ENCODE results near the gene PPIB. TPM values are rescaled to one million over a fixed set of nuclear protein-coding genes. Genes with fewer than 3 reads are reported as not detected.

PPIB gene
- total RNA-seq, 4 donors from 2014 or later: 110 to 227 (median 214) TPM

DNA sequence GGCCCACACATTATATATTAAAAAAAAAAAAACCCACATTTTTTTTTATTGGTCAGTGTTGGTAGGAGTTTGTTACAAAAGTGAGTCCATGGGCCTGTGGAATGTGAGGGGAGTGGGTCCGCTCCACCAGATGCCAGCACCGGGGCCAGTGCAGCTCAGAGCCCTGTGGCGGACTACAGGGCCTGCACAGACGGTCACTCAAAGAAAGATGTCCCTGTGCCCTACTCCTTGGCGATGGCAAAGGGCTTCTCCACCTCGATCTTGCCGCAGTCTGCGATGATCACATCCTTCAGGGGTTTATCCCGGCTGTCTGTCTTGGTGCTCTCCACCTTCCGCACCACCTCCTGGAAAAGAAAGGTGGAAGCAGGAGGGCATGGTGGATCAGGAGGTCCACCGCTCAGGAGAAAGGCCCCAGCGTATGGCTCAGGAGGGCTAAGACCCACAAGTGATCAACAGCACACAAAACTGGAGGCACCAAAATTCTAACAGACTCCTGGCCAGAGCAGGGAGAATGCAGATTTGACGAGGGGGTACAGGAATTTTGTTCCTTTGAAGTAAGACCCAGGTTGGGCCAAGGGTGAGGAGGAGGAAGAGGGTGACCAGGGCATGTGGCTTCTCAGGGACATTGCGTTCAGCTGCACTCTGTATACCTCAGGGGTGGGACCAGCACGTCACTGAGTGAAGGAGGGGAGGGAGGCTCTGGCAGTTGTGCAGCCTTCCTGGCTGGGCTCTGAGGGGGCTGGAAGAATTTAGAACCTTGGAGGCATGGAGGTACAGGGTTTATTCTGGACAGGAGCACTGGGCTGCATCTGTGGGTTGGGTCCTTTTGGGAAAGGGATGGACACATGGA is 6.8 kb downstream of the PPIB start:
- WGBS: 83% methylated on average over 14 of the region's 15 CpGs
- TF ChIP-seq POLR2AphosphoS5 (IDR thresholded peaks at IDR 0.05) (no peak), EP300 (IDR thresholded peaks at IDR 0.05) (no peak), POLR2A (IDR thresholded peaks at IDR 0.05; ENCODE audit: low read depth) (no peak)
- TF ChIP-seq, protein P1, sequence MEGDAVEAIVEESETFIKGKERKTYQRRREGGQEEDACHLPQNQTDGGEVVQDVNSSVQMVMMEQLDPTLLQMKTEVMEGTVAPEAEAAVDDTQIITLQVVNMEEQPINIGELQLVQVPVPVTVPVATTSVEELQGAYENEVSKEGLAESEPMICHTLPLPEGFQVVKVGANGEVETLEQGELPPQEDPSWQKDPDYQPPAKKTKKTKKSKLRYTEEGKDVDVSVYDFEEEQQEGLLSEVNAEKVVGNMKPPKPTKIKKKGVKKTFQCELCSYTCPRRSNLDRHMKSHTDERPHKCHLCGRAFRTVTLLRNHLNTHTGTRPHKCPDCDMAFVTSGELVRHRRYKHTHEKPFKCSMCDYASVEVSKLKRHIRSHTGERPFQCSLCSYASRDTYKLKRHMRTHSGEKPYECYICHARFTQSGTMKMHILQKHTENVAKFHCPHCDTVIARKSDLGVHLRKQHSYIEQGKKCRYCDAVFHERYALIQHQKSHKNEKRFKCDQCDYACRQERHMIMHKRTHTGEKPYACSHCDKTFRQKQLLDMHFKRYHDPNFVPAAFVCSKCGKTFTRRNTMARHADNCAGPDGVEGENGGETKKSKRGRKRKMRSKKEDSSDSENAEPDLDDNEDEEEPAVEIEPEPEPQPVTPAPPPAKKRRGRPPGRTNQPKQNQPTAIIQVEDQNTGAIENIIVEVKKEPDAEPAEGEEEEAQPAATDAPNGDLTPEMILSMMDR (IDR thresholded peaks at IDR 0.05): no peak
- peaks cover 6 to 23% (median 17%) of the 10 kb centered on the region in 4 donors for H3K27me3 ChIP-seq
- no peaks in the 10 kb centered on the region for H3K9me3 ChIP-seq
- no peak overlapping the region for H3K27ac ChIP-seq (replicated peaks in 1 of 4)
- peaks cover 64 to 77% (median 65%) of the 10 kb centered on the region in 4 donors for H3K4me1 ChIP-seq
- peaks cover 62 to 70% (median 68%) of the 10 kb centered on the region in 4 donors for H3K36me3 ChIP-seq
- DNase-seq (ENCODE audit: extremely low spot score): no peak
- intact Hi-C loops (cut with DNase I): no loop called here
- H3K4me3 ChIP-seq: no peak overlapping the region

DNA sequence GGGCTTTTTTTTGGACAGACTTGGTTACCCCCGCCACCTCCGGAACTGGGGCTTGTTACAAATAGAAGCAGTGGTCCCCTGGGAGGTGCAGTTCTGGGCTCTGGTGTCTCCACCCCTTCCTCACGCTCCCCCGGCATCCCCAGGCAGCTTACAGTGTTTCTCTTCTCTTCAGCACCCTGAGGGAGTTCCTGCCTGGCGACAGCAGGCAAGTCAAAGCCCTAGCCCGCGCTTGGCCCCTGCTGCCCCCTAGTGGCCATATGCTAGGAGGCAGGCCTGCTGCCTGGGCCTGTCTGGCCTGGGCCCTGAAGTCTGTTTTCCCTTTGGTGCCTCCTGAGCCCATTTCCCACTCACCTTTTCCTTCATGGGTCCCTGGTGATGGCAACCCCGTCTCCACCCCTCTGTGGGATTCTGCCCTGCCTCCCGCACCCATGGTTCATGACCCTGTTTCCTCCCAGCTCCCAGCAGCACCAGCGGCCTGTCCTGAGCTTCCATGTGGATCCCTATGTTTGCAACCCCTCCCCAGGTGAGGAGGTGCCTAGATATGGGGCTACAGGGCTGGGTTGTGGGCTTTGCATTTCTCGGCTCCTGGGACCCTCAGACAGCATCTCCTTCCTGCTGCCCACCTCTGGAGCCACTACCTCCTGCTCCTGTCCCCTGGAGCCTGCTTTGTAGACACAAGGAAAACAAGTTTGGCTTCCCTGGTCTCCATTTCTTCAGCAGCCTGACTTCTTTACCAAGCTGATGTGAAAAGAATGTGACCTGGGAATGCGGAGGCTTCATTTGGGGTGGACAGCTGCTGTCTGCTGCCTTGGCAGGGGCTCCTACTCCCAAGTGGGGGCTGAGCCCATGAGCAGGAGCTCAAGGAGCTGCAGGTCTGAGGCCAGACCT is 9.1 kb downstream of the PPIB start:
- TF ChIP-seq POLR2A (IDR thresholded peaks at IDR 0.05; ENCODE audit: low read depth) (no peak), POLR2AphosphoS5 (IDR thresholded peaks at IDR 0.05) (peak; percentile 47 to 56), EP300 (IDR thresholded peaks at IDR 0.05) (no peak)
- TF ChIP-seq, protein P1 (IDR thresholded peaks at IDR 0.05): peak in 2 of 3 experiments; percentile 92 to 95
- Histone ChIP-seq H3K9me3 (no peaks in the 10 kb centered on the region), H3K4me3 (peak overlapping the region in 1 of 4 donors; percentile 1), H3K27me3 (peaks cover 6 to 33% (median 18%) of the 10 kb centered on the region in 4 donors), H3K4me1 (peaks cover 44 to 56% (median 47%) of the 10 kb centered on the region in 4 donors), H3K27ac (replicated peaks in 1 of 4) (peak overlapping the region in 3 of 4 donors; percentile 10 to 36 (median 25)), H3K36me3 (peaks cover 39 to 47% (median 45%) of the 10 kb centered on the region in 4 donors)
- intact Hi-C loops (cut with DNase I): no loop called here
- peak; percentile 95 for DNase-seq (ENCODE audit: extremely low spot score)
- WGBS: 26% methylated on average over 9 of the region's 12 CpGs

DNA sequence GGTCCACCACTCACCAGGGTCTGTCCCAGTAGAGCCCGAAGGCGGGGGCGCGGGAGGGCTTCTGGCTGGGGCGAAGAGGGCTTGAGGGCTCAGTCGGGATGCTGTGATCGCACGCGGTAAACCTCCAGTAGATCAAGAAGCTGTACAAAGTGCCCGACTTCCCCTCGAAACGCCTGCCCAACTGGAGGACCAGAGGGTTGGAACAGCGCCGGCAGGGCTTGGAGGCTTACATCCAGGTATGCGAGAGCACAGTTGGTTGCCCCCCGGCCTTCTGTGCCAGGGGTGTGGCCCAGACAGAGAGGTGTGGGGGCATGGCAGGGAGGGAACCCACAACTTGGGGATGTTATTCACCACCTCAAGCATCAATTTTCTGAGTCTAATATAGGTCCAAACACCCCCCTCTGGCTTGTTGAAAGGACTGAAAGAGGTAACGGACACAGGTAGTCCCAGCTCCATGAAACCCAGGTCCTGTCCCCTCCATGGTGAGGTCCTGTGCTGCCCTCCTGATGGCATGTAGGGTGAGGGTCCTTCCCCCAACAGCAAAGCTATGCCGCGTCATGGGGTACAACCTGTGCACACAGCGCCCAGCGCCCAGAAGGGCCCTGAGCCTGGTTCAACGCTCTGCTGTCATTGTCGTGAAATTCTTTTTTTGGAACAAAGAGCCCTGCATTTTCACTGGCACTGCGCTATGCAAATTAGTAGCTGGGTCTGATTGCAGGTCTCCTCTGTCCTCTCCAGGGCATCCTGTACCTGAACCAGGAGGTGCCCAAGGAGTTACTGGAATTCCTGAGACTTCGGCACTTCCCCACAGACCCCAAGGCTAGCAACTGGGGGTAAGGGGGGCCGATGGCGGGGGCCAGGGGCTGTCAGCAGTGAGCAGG is 10.1 kb downstream of the PPIB start:
- Histone ChIP-seq H3K27ac (replicated peaks in 1 of 4) (no peak overlapping the region), H3K27me3 (peaks cover 6 to 33% (median 18%) of the 10 kb centered on the region in 4 donors), H3K4me1 (peaks cover 36 to 46% (median 40%) of the 10 kb centered on the region in 4 donors), H3K36me3 (peaks cover 29 to 37% (median 35%) of the 10 kb centered on the region in 4 donors), H3K4me3 (peak overlapping the region; percentile 47 to 60 (median 50)), H3K9me3 (no peaks in the 10 kb centered on the region)
- intact Hi-C loops (cut with DNase I): no loop called here
- TF ChIP-seq POLR2A (IDR thresholded peaks at IDR 0.05; ENCODE audit: low read depth): no peak
- no peak for TF ChIP-seq POLR2AphosphoS5 (IDR thresholded peaks at IDR 0.05)
- no peak for TF ChIP-seq EP300 (IDR thresholded peaks at IDR 0.05)
- TF ChIP-seq, protein P1 (IDR thresholded peaks at IDR 0.05): no peak
- no peak for DNase-seq (ENCODE audit: extremely low spot score)
- WGBS: 64% methylated on average over 11 of the region's 27 CpGs

Data from esophagus muscularis mucosa (tissue), 4 donors.